RWPE2 (cell line): ENCODE data around the gene EEF1A2.
A peak's percentile ranks its signal among the peaks of the same experiment; 100 is the strongest.

ENCODE experiments used
- ATAC-seq: fragments of 200-7000 bp; cut with Tn5 transposase; 3 replicates; pipeline ENCODE4 v1.9.1; 2021; ENCODE audit warnings: low read depth
- DNase-seq: peaks from one replicate; pipeline ENCODE4 v3.0.0-alpha.2; 2020; ENCODE audit warnings: low spot score
- H3K27ac ChIP-seq: fragments of 450-650 bp; 2 replicates; pipeline ENCODE4 v1.5.1; 2017; ENCODE audit warnings: mild to moderate bottlenecking; ENCODE audit not compliant: poor library complexity, severe bottlenecking
- H3K27me3 ChIP-seq: fragments of 250-450 bp; sonication (Bioruptor Pico); 2 replicates; pipeline ENCODE4 v1.5.1; 2021; ENCODE audit warnings: mild to moderate bottlenecking, moderate library complexity; ENCODE audit not compliant: insufficient read depth, poor library complexity, severe bottlenecking
- H3K36me3 ChIP-seq: fragments of 250-450 bp; sonication (Bioruptor Pico); 2 replicates; pipeline ENCODE4 v1.5.1; 2020; ENCODE audit warnings: low read depth, mild to moderate bottlenecking, moderate library complexity
- H3K4me1 ChIP-seq: fragments of 250-450 bp; sonication (Bioruptor Pico); 2 replicates; pipeline ENCODE4 v1.5.1; 2021; ENCODE audit warnings: mild to moderate bottlenecking, moderate library complexity; ENCODE audit not compliant: insufficient read depth, poor library complexity, severe bottlenecking
- H3K4me3 ChIP-seq: fragments of 250-450 bp; sonication (Bioruptor Pico); 2 replicates; pipeline ENCODE4 v1.5.1; 2021; ENCODE audit warnings: mild to moderate bottlenecking, moderate library complexity; ENCODE audit not compliant: severe bottlenecking
- H3K9me3 ChIP-seq: fragments of 250-450 bp; sonication (Bioruptor Pico); 2 replicates; pipeline ENCODE4 v1.5.1; 2021; ENCODE audit warnings: mild to moderate bottlenecking, moderate library complexity; ENCODE audit not compliant: severe bottlenecking
- CTCF ChIP-seq: fragments of 450-650 bp; IDR thresholded peaks from one replicate; pipeline ENCODE4 v1.5.1; 2017; ENCODE audit warnings: mild to moderate bottlenecking, moderate library complexity; ENCODE audit not compliant: poor library complexity, severe bottlenecking

Gene EEF1A2

DNA sequence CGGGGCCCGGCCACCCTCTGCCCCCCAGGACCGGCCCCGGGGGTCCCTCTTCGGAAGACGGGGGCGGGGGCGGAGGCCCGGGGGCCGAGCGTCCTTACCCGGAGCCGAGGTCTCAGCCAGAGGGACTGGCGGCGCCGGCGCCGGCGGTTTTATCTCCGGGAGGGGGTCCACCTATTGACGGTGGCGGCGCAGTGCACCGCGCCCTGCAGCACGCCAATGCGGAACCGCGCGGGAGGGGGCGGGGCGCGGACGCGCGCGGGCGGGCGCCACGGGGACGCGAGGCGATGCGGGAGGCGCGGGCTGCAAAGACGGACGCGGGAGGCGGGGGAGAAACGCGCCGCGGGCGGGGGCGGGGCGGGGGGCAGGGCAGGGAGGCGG lies at the start of gene EEF1A2:
EEF1A2 (minus strand) TSS at position 124 of the 378 bp plus-strand sequence. CDS start 1,320 bp downstream, outside the sequence.
- peak; percentile 34 for TF ChIP-seq CTCF
- no peaks in the 10 kb centered on the region for H3K4me1 ChIP-seq
- no peak within 1 kb of the TSS for H3K27ac ChIP-seq
- DNase-seq, result no peak
- no peaks in the 10 kb centered on the region for H3K9me3 ChIP-seq
- H3K27me3 ChIP-seq, result peaks cover 27% of the 10 kb centered on the region
- ATAC-seq, result no peak
- peak within 1 kb of the TSS; percentile 26 for H3K4me3 ChIP-seq
- H3K36me3 ChIP-seq, result no peaks in the 10 kb centered on the region

GRCh38 chr20:63548542-63548941 lies 49.7 kb upstream of the EEF1A2 start:
- no peaks in the 10 kb centered on the region for H3K27me3 ChIP-seq
- ATAC-seq, result no peak
- no peak for TF ChIP-seq CTCF

GRCh38 chr20:63547725-63548480 lies 49.0 kb upstream of the EEF1A2 start, which contains the start of gene SRMS:
TSS of gene SRMS (minus strand) at chr20:63547749. CDS start at chr20:63547463, 286 bp downstream.
- ATAC-seq, result 0 out of 3 replicates have a peak, but pooled peaks have one; percentile 3
- Histone ChIP-seq H3K4me1 (peaks cover 25% of the 10 kb centered on the region), H3K9me3 (no peaks in the 10 kb centered on the region), H3K36me3 (no peaks in the 10 kb centered on the region), H3K27me3 (no peaks in the 10 kb centered on the region), H3K27ac (no peak within 1 kb of the TSS), H3K4me3 (no peak within 1 kb of the TSS)
- peak; percentile 83 for DNase-seq
- TF ChIP-seq CTCF, result no peak

More at GRCh38 chr20:63548542-63548941, 49.7 kb upstream of the EEF1A2 start:
- DNase-seq, result peak; percentile 81
- Histone ChIP-seq H3K4me3 (no peak overlapping the region), H3K4me1 (peaks cover 28% of the 10 kb centered on the region), H3K27ac (no peak overlapping the region), H3K9me3 (no peaks in the 10 kb centered on the region), H3K36me3 (no peaks in the 10 kb centered on the region)

GRCh38 chr20:63546956-63547724 lies 48.3 kb upstream of the EEF1A2 start:
- Histone ChIP-seq H3K27me3 (no peaks in the 10 kb centered on the region), H3K36me3 (no peaks in the 10 kb centered on the region), H3K4me3 (no peak overlapping the region), H3K9me3 (no peaks in the 10 kb centered on the region), H3K4me1 (peaks cover 19% of the 10 kb centered on the region), H3K27ac (no peak overlapping the region)
- DNase-seq, result peak; percentile 88
- no peak for ATAC-seq
- TF ChIP-seq CTCF, result no peak
